DND-41 (cell line): ENCODE results near the gene KIFC3.
"Not testable (repeated sequence)": the region's sequence is repeated elsewhere in the genome, so short reads cannot be mapped to it uniquely, and the experiment has no call there.

ENCODE experiments used
- ATAC-seq: fragments of 200-7000 bp; cut with Tn5 transposase; 3 replicates; pipeline ENCODE4 v1.9.1; 2021; ENCODE audit warnings: low read depth; ENCODE audit not compliant: insufficient read depth
- DNase-seq: peaks from one replicate; pipeline ENCODE4 v3.0.0-alpha.2; 2020
- H2AFZ ChIP-seq: 2 replicates; pipeline ENCODE4 v1.6.0; 2012; ENCODE audit warnings: low read depth, low read length
- H3K27ac ChIP-seq: 2 replicates; pipeline ENCODE4 v1.5.1; 2012; ENCODE audit warnings: low read length, inconsistent platforms
- H3K27me3 ChIP-seq: fragments of 200-600 bp; sonication (generic); 2 replicates; pipeline ENCODE4 v1.6.0; 2012; ENCODE audit warnings: low read length, mild to moderate bottlenecking, inconsistent platforms; ENCODE audit not compliant: insufficient read depth, poor library complexity
- H3K36me3 ChIP-seq: 2 replicates; pipeline ENCODE4 v1.5.1; 2012; ENCODE audit warnings: low read length, inconsistent platforms; ENCODE audit not compliant: insufficient read depth
- H3K4me1 ChIP-seq: 2 replicates; pipeline ENCODE4 v1.5.1; 2012; ENCODE audit warnings: mild to moderate bottlenecking, low read length; ENCODE audit not compliant: insufficient read depth
- H3K4me2 ChIP-seq: 2 replicates; pipeline ENCODE4 v1.6.0; 2012; ENCODE audit warnings: mild to moderate bottlenecking, moderate library complexity, low read length, inconsistent platforms; ENCODE audit not compliant: insufficient read depth
- H3K4me3 ChIP-seq, 2 experiments: fragments of 200-600 bp in 1 of 2; shearing (Covaris generic) in 1 of 2; 2 replicates each; pipeline ENCODE4 v1.5.1; 2012 to 2016; ENCODE audit warnings: inconsistent platforms in 2 of 2, low read length in 2 of 2, mild to moderate bottlenecking in 2 of 2, low read depth in 1 of 2, moderate library complexity in 1 of 2
- H3K79me2 ChIP-seq: 2 replicates; pipeline ENCODE4 v1.6.0; 2012; ENCODE audit warnings: low read length, inconsistent platforms; ENCODE audit not compliant: insufficient read depth
- H3K9ac ChIP-seq: 2 replicates; pipeline ENCODE4 v1.6.0; 2012; ENCODE audit warnings: low read depth, mild to moderate bottlenecking, inconsistent platforms, low read length, moderate library complexity
- H3K9me3 ChIP-seq: 2 replicates; pipeline ENCODE4 v1.5.1; 2012; ENCODE audit warnings: low read length, moderate library complexity, mild to moderate bottlenecking, inconsistent platforms; ENCODE audit not compliant: insufficient read depth, severe bottlenecking
- H4K20me1 ChIP-seq: 2 replicates; pipeline ENCODE4 v1.6.0; 2012; ENCODE audit warnings: low read length; ENCODE audit not compliant: insufficient read depth
- CTCF ChIP-seq: IDR thresholded peaks from 2 replicates; pipeline ENCODE4 v1.5.1; 2012; ENCODE audit warnings: borderline replicate concordance, low read length, moderate library complexity, mild to moderate bottlenecking; ENCODE audit not compliant: poor library complexity, severe bottlenecking; ENCODE audit errors: extremely low read depth
- EZH2 ChIP-seq: IDR thresholded peaks from 3 replicates; pipeline ENCODE4 v1.6.1; 2012; ENCODE audit warnings: borderline replicate concordance, low read depth, mild to moderate bottlenecking, moderate library complexity, low read length, inconsistent platforms; ENCODE audit not compliant: severe bottlenecking

Gene KIFC3

GRCh38 chr16:57802341-57803133 is at the start of gene KIFC3:
Gene KIFC3, minus strand, starts transcription at chr16:57802491. Its CDS starts 4,248 bp downstream, at chr16:57798243.
- DNase-seq = peak; percentile 32
- no peak within 1 kb of the TSS for H3K27ac ChIP-seq
- H3K36me3 ChIP-seq = no peaks in the 10 kb centered on the region
- no peak for TF ChIP-seq EZH2
- TF ChIP-seq CTCF = no peak
- no peak within 1 kb of the TSS for H3K4me3 ChIP-seq
- no peak for ATAC-seq
- no peaks in the 10 kb centered on the region for H3K9me3 ChIP-seq
- H3K9ac ChIP-seq = no peak within 1 kb of the TSS
- no peaks in the 10 kb centered on the region for H3K79me2 ChIP-seq
- H4K20me1 ChIP-seq = no peaks in the 10 kb centered on the region
- no peaks in the 10 kb centered on the region for H3K27me3 ChIP-seq
- H3K4me1 ChIP-seq = peaks cover 21% of the 10 kb centered on the region
- H2AFZ ChIP-seq = no peak within 1 kb of the TSS
- no peak within 1 kb of the TSS for H3K4me2 ChIP-seq

GRCh38 chr16:57848181-57848580 is 45.9 kb upstream of the KIFC3 start:
- ATAC-seq (no peak), DNase-seq (no peak)
- Histone ChIP-seq H3K79me2 (no peaks in the 10 kb centered on the region), H2AFZ (no peak overlapping the region), H3K4me2 (no peak overlapping the region), H3K27me3 (peaks cover 6% of the 10 kb centered on the region), H3K36me3 (no peaks in the 10 kb centered on the region), H3K4me3 (no peak overlapping the region), H3K27ac (no peak overlapping the region), H4K20me1 (no peaks in the 10 kb centered on the region), H3K9ac (no peak overlapping the region), H3K9me3 (no peaks in the 10 kb centered on the region), H3K4me1 (no peaks in the 10 kb centered on the region)
- TF ChIP-seq EZH2 (no peak), CTCF (no peak)

GRCh38 chr16:57846931-57847330 is 44.6 kb upstream of the KIFC3 start:
- H3K27ac ChIP-seq, ATAC-seq, H3K4me2 ChIP-seq, H2AFZ ChIP-seq, H4K20me1 ChIP-seq, H3K27me3 ChIP-seq, H3K4me3 ChIP-seq, H3K9ac ChIP-seq, DNase-seq, H3K4me1 ChIP-seq, H3K79me2 ChIP-seq, H3K36me3 ChIP-seq, H3K9me3 ChIP-seq: not testable (repeated sequence)

GRCh38 chr16:57846078-57846697 is 43.9 kb upstream of the KIFC3 start:
- no peak for DNase-seq
- Histone ChIP-seq H3K4me1 (no peaks in the 10 kb centered on the region), H3K4me2 (no peak overlapping the region), H3K9me3 (no peaks in the 10 kb centered on the region), H4K20me1 (no peaks in the 10 kb centered on the region), H3K4me3 (no peak overlapping the region), H3K9ac (no peak overlapping the region), H3K27me3 (peaks cover 6% of the 10 kb centered on the region), H3K36me3 (no peaks in the 10 kb centered on the region), H2AFZ (no peak overlapping the region), H3K79me2 (no peaks in the 10 kb centered on the region), H3K27ac (no peak overlapping the region)
- no peak for TF ChIP-seq EZH2
- TF ChIP-seq CTCF = no peak
- no peak for ATAC-seq
